OCI-LY7 (cell line): ENCODE data around the gene PLCZ1.

Source experiments
- CTCF ChIP-seq: fragments of 200-600 bp; sonication (generic); conservative IDR thresholded peaks from 2 replicates; pipeline ENCODE4 v1.5.1; 2014; ENCODE audit warnings: mild to moderate bottlenecking, antibody characterized with exemption, low read length, moderate library complexity, mixed read lengths
- EZH2phosphoT487 ChIP-seq: fragments of 200-600 bp; sonication (generic); IDR thresholded peaks from 2 replicates; pipeline ENCODE4 v1.6.1; 2018; ENCODE audit warnings: low read depth, borderline replicate concordance, mild to moderate bottlenecking, mixed run types, antibody characterized with exemption, low read length, moderate library complexity, mixed read lengths

DNA sequence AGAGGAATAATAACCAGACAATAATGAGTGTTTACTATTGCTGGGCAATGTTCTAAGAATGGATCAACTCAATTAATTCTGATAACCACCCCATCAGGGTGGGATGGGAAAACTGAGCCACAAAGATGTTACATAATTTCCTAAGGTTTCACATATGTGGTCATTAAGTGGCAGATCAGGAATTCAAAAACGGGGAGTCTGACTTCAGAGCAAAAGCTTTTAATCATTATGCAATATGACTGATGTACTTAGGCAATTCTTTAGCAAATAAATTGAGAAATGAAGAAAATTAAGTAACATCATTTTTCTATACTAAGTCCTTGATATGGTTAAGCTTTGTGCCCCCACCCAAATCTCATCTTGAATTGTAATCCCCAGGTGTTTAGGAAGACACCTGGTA is 53.4 kb downstream of the PLCZ1 start:
- TF ChIP-seq EZH2phosphoT487 (no peak), CTCF (no peak)
